ENCODE results near the gene SUPT20H.

The SUPT20H gene

GRCh38 chr13:37058910-37059847, at the start of gene SUPT20H:
TSS of gene SUPT20H (minus strand) at chr13:37059688. CDS start at chr13:37051490, 8,198 bp downstream.
- no peaks in the 10 kb centered on the region for H3K9me3 ChIP-seq (ENCODE audit: control insufficient read depth, low read depth, low read length)
- peak within 1 kb of the TSS; percentile 97 for H3K27ac ChIP-seq (ENCODE audit: low read length)
- peaks cover 9% of the 10 kb centered on the region for H3K4me1 ChIP-seq (ENCODE audit: control insufficient read depth, low read depth, low read length)
- H3K9ac ChIP-seq (ENCODE audit: low read length), result peak within 1 kb of the TSS; percentile 96
- peak within 1 kb of the TSS; percentile 100 for H3K4me3 ChIP-seq (ENCODE audit: low read length)
- H3K27me3 ChIP-seq (ENCODE audit: control insufficient read depth, insufficient read depth, low read length), result no peaks in the 10 kb centered on the region
- peaks cover 3% of the 10 kb centered on the region for H3K36me3 ChIP-seq (ENCODE audit: control insufficient read depth, low read depth, low read length)

- Histone ChIP-seq H3K27ac (ENCODE audit: low read length) (no peak overlapping the region), H3K4me3 (ENCODE audit: low read length) (no peak overlapping the region), H3K4me1 (ENCODE audit: control insufficient read depth, low read depth, low read length) (peaks cover 12% of the 10 kb centered on the region), H3K36me3 (ENCODE audit: control insufficient read depth, low read depth, low read length) (no peaks in the 10 kb centered on the region), H3K27me3 (ENCODE audit: control insufficient read depth, insufficient read depth, low read length) (no peaks in the 10 kb centered on the region), H3K9me3 (ENCODE audit: control insufficient read depth, low read depth, low read length) (no peaks in the 10 kb centered on the region), H3K9ac (ENCODE audit: low read length) (no peak overlapping the region)
Measured at GRCh38 chr13:37109051-37109678, 49.7 kb upstream of the SUPT20H start.

GRCh38 chr13:37107868-37108267, 48.4 kb upstream of the SUPT20H start:
- peaks cover 12% of the 10 kb centered on the region for H3K4me1 ChIP-seq (ENCODE audit: control insufficient read depth, low read depth, low read length)
- H3K27me3 ChIP-seq (ENCODE audit: control insufficient read depth, insufficient read depth, low read length), result no peaks in the 10 kb centered on the region
- H3K9me3 ChIP-seq (ENCODE audit: control insufficient read depth, low read depth, low read length), result no peaks in the 10 kb centered on the region
- H3K4me3 ChIP-seq (ENCODE audit: low read length), result no peak overlapping the region
- no peak overlapping the region for H3K27ac ChIP-seq (ENCODE audit: low read length)
- no peak overlapping the region for H3K9ac ChIP-seq (ENCODE audit: low read length)
- no peaks in the 10 kb centered on the region for H3K36me3 ChIP-seq (ENCODE audit: control insufficient read depth, low read depth, low read length)

GRCh38 chr13:37107456-37107855, 48.0 kb upstream of the SUPT20H start:
- H3K27ac ChIP-seq (ENCODE audit: low read length), result no peak overlapping the region
- H3K36me3 ChIP-seq (ENCODE audit: control insufficient read depth, low read depth, low read length), result no peaks in the 10 kb centered on the region
- H3K9me3 ChIP-seq (ENCODE audit: control insufficient read depth, low read depth, low read length), result no peaks in the 10 kb centered on the region
- H3K4me1 ChIP-seq (ENCODE audit: control insufficient read depth, low read depth, low read length), result peaks cover 12% of the 10 kb centered on the region
- H3K9ac ChIP-seq (ENCODE audit: low read length), result no peak overlapping the region
- H3K4me3 ChIP-seq (ENCODE audit: low read length), result no peak overlapping the region
- no peaks in the 10 kb centered on the region for H3K27me3 ChIP-seq (ENCODE audit: control insufficient read depth, insufficient read depth, low read length)

- Histone ChIP-seq H3K27ac (ENCODE audit: low read length) (no peak overlapping the region), H3K9ac (ENCODE audit: low read length) (no peak overlapping the region)
Measured at GRCh38 chr13:37106642-37107041, 47.2 kb upstream of the SUPT20H start.

GRCh38 chr13:37105251-37105714, 45.8 kb upstream of the SUPT20H start, which contains the start of gene CSNK1A1L:
TSS of gene CSNK1A1L (minus strand) at chr13:37105664. CDS start at chr13:37105256, 408 bp downstream.
- H3K36me3 ChIP-seq (ENCODE audit: control insufficient read depth, low read depth, low read length), result no peaks in the 10 kb centered on the region
- no peak within 1 kb of the TSS for H3K4me3 ChIP-seq (ENCODE audit: low read length)
- H3K27ac ChIP-seq (ENCODE audit: low read length), result no peak within 1 kb of the TSS
- no peaks in the 10 kb centered on the region for H3K27me3 ChIP-seq (ENCODE audit: control insufficient read depth, insufficient read depth, low read length)
- no peaks in the 10 kb centered on the region for H3K9me3 ChIP-seq (ENCODE audit: control insufficient read depth, low read depth, low read length)
- H3K9ac ChIP-seq (ENCODE audit: low read length), result no peak within 1 kb of the TSS
- H3K4me1 ChIP-seq (ENCODE audit: control insufficient read depth, low read depth, low read length), result peaks cover 12% of the 10 kb centered on the region

More at GRCh38 chr13:37106642-37107041, 47.2 kb upstream of the SUPT20H start:
- Histone ChIP-seq H3K9me3 (ENCODE audit: control insufficient read depth, low read depth, low read length) (no peaks in the 10 kb centered on the region), H3K4me1 (ENCODE audit: control insufficient read depth, low read depth, low read length) (peaks cover 12% of the 10 kb centered on the region), H3K27me3 (ENCODE audit: control insufficient read depth, insufficient read depth, low read length) (no peaks in the 10 kb centered on the region), H3K36me3 (ENCODE audit: control insufficient read depth, low read depth, low read length) (no peaks in the 10 kb centered on the region), H3K4me3 (ENCODE audit: low read length) (no peak overlapping the region)

- no peaks in the 10 kb centered on the region for H3K27me3 ChIP-seq (ENCODE audit: control insufficient read depth, insufficient read depth, low read length)
- H3K4me3 ChIP-seq (ENCODE audit: low read length), result no peak overlapping the region
- H3K9ac ChIP-seq (ENCODE audit: low read length), result no peak overlapping the region
- no peak overlapping the region for H3K27ac ChIP-seq (ENCODE audit: low read length)
- H3K4me1 ChIP-seq (ENCODE audit: control insufficient read depth, low read depth, low read length), result peaks cover 12% of the 10 kb centered on the region
- no peaks in the 10 kb centered on the region for H3K9me3 ChIP-seq (ENCODE audit: control insufficient read depth, low read depth, low read length)
- H3K36me3 ChIP-seq (ENCODE audit: control insufficient read depth, low read depth, low read length), result no peaks in the 10 kb centered on the region
Measured at GRCh38 chr13:37102896-37103295, 43.4 kb upstream of the SUPT20H start.

- no peak overlapping the region for H3K4me3 ChIP-seq (ENCODE audit: low read length)
- H3K36me3 ChIP-seq (ENCODE audit: control insufficient read depth, low read depth, low read length), result no peaks in the 10 kb centered on the region
- H3K9ac ChIP-seq (ENCODE audit: low read length), result no peak overlapping the region
- H3K27me3 ChIP-seq (ENCODE audit: control insufficient read depth, insufficient read depth, low read length), result no peaks in the 10 kb centered on the region
- H3K4me1 ChIP-seq (ENCODE audit: control insufficient read depth, low read depth, low read length), result peaks cover under 1% of the 10 kb centered on the region
- no peaks in the 10 kb centered on the region for H3K9me3 ChIP-seq (ENCODE audit: control insufficient read depth, low read depth, low read length)
- no peak overlapping the region for H3K27ac ChIP-seq (ENCODE audit: low read length)
Measured at GRCh38 chr13:37101201-37101600, 41.7 kb upstream of the SUPT20H start.

GRCh38 chr13:37100731-37101130, 41.2 kb upstream of the SUPT20H start:
- no peak overlapping the region for H3K4me3 ChIP-seq (ENCODE audit: low read length)
- no peaks in the 10 kb centered on the region for H3K9me3 ChIP-seq (ENCODE audit: control insufficient read depth, low read depth, low read length)
- H3K27ac ChIP-seq (ENCODE audit: low read length), result no peak overlapping the region
- no peak overlapping the region for H3K9ac ChIP-seq (ENCODE audit: low read length)
- no peaks in the 10 kb centered on the region for H3K36me3 ChIP-seq (ENCODE audit: control insufficient read depth, low read depth, low read length)
- H3K27me3 ChIP-seq (ENCODE audit: control insufficient read depth, insufficient read depth, low read length), result no peaks in the 10 kb centered on the region
- no peaks in the 10 kb centered on the region for H3K4me1 ChIP-seq (ENCODE audit: control insufficient read depth, low read depth, low read length)

- H3K9me3 ChIP-seq (ENCODE audit: control insufficient read depth, low read depth, low read length), result no peaks in the 10 kb centered on the region
- H3K36me3 ChIP-seq (ENCODE audit: control insufficient read depth, low read depth, low read length), result no peaks in the 10 kb centered on the region
- H3K9ac ChIP-seq (ENCODE audit: low read length), result no peak overlapping the region
- H3K27ac ChIP-seq (ENCODE audit: low read length), result no peak overlapping the region
- H3K27me3 ChIP-seq (ENCODE audit: control insufficient read depth, insufficient read depth, low read length), result no peaks in the 10 kb centered on the region
- no peak overlapping the region for H3K4me3 ChIP-seq (ENCODE audit: low read length)
- no peaks in the 10 kb centered on the region for H3K4me1 ChIP-seq (ENCODE audit: control insufficient read depth, low read depth, low read length)
Measured at GRCh38 chr13:37097076-37097475, 37.6 kb upstream of the SUPT20H start.

- Histone ChIP-seq H3K27me3 (ENCODE audit: control insufficient read depth, insufficient read depth, low read length) (no peaks in the 10 kb centered on the region), H3K9me3 (ENCODE audit: control insufficient read depth, low read depth, low read length) (no peaks in the 10 kb centered on the region), H3K36me3 (ENCODE audit: control insufficient read depth, low read depth, low read length) (no peaks in the 10 kb centered on the region), H3K4me3 (ENCODE audit: low read length) (no peak overlapping the region), H3K27ac (ENCODE audit: low read length) (no peak overlapping the region), H3K4me1 (ENCODE audit: control insufficient read depth, low read depth, low read length) (no peaks in the 10 kb centered on the region), H3K9ac (ENCODE audit: low read length) (no peak overlapping the region)
Measured at GRCh38 chr13:37094840-37095239, 35.4 kb upstream of the SUPT20H start.
